OCI-LY7 (cell line): Measurements from ENCODE around the gene HSD11B1L. TPM values are rescaled to one million over a fixed set of nuclear protein-coding genes. Genes with fewer than 3 reads are reported as not detected.

Experiments
- BruUV-seq: library from RNA; stranded (reverse); fragments of 400-500 nt; replicated peaks from 2 replicates; lab custom pipeline; 2021; lab: Mats Ljungman, UMichigan
- CTCF ChIA-PET: fragments of 300-600 bp; sonication (Branson Sonifier 250); formaldehyde crosslinking; loops from one replicate; lab custom pipeline; 2022; ENCODE audit warnings: antibody characterized with exemption; ENCODE audit not compliant: unreplicated experiment; lab: Charles Lee
- POLR2A ChIA-PET: fragments of 300-600 bp; sonication (Branson Sonifier 250); formaldehyde crosslinking; loops from one replicate; lab custom pipeline; 2022; ENCODE audit warnings: antibody characterized with exemption; lab: Charles Lee
- DNase-seq: peaks from one replicate; pipeline ENCODE4 v3.0.0-alpha.2; 2015; ENCODE audit warnings: low spot score
- H2AFZ ChIP-seq: fragments of 200-600 bp; sonication (generic), shearing (Covaris generic); 2 replicates; pipeline ENCODE4 v1.6.1; 2014; ENCODE audit warnings: mild to moderate bottlenecking, antibody characterized with exemption, low read length, moderate library complexity
- H3K27ac ChIP-seq: fragments of 200-600 bp; sonication (generic); 2 replicates; pipeline ENCODE4 v1.5.1; 2014; ENCODE audit warnings: mixed run types, low read depth, mild to moderate bottlenecking, moderate library complexity, low read length, inconsistent platforms; ENCODE audit not compliant: poor library complexity, severe bottlenecking
- H3K36me3 ChIP-seq: fragments of 200-600 bp; sonication (generic); 2 replicates; pipeline ENCODE4 v1.6.1; 2014; ENCODE audit warnings: mild to moderate bottlenecking, antibody characterized with exemption, low read length, moderate library complexity, mixed read lengths; ENCODE audit not compliant: insufficient read depth
- H3K4me1 ChIP-seq: fragments of 200-600 bp; sonication (generic); 2 replicates; pipeline ENCODE4 v1.5.1; 2014; ENCODE audit warnings: mild to moderate bottlenecking, low read length; ENCODE audit not compliant: insufficient read depth, poor library complexity, severe bottlenecking
- H3K4me2 ChIP-seq: fragments of 200-600 bp; sonication (generic); 2 replicates; pipeline ENCODE4 v1.6.1; 2014; ENCODE audit warnings: mild to moderate bottlenecking, low read length
- H3K4me3 ChIP-seq: fragments of 200-600 bp; sonication (generic); 2 replicates; pipeline ENCODE4 v1.5.1; 2014; ENCODE audit warnings: mild to moderate bottlenecking, low read depth, low read length; ENCODE audit not compliant: poor library complexity, severe bottlenecking
- H3K79me2 ChIP-seq: fragments of 200-600 bp; sonication (generic); 2 replicates; pipeline ENCODE4 v1.6.1; 2016; ENCODE audit warnings: low read depth, mild to moderate bottlenecking, low read length, moderate library complexity, mixed read lengths; ENCODE audit not compliant: insufficient read depth
- H3K9me2 ChIP-seq: fragments of 200-600 bp; sonication (generic); 2 replicates; pipeline ENCODE4 v1.6.1; 2016; ENCODE audit warnings: mild to moderate bottlenecking, low read length, mixed read lengths; ENCODE audit not compliant: insufficient read depth
- H3K9me3 ChIP-seq: fragments of 200-600 bp; sonication (generic); 2 replicates; pipeline ENCODE4 v1.6.1; 2014; ENCODE audit warnings: mild to moderate bottlenecking, mixed run types, low read length, mixed read lengths
- H4K20me1 ChIP-seq: fragments of 200-600 bp; sonication (generic); 2 replicates; pipeline ENCODE4 v1.6.1; 2014; ENCODE audit warnings: mild to moderate bottlenecking, antibody characterized with exemption, low read length, moderate library complexity, mixed read lengths; ENCODE audit not compliant: insufficient read depth
- CTCF ChIP-seq: fragments of 200-600 bp; sonication (generic); conservative IDR thresholded peaks from 2 replicates; pipeline ENCODE4 v1.5.1; 2014; ENCODE audit warnings: mild to moderate bottlenecking, antibody characterized with exemption, low read length, moderate library complexity, mixed read lengths
- EZH2phosphoT487 ChIP-seq: fragments of 200-600 bp; sonication (generic); IDR thresholded peaks from 2 replicates; pipeline ENCODE4 v1.6.1; 2018; ENCODE audit warnings: low read depth, borderline replicate concordance, mild to moderate bottlenecking, mixed run types, antibody characterized with exemption, low read length, moderate library complexity, mixed read lengths
- intact Hi-C: fragments of 100-400 bp; cut with micrococcal nuclease; formaldehyde crosslinking; loops from one replicate; pipeline ENCODE4 v1.10.0; 2022; ENCODE audit not compliant: unreplicated experiment
- total RNA-seq, 2 experiments: library from RNA; depleted of rRNA in 1 of 2; stranded (reverse); fragments of >200 nt in 1 of 2; shearing (Covaris generic) in 1 of 2; gene quantifications; 2 replicates each; pipeline ENCODE4 v1.2.3, GENCODE V29; 2014 to 2022

HSD11B1L gene
- total RNA-seq, 2 experiments from 2014 or later, result 4.6 to 4.9 TPM

GRCh38 chr19:5696196-5697021, 15.6 kb downstream of the HSD11B1L start:
- Histone ChIP-seq H4K20me1 (no peaks in the 10 kb centered on the region), H3K4me1 (peaks cover 13% of the 10 kb centered on the region), H3K9me2 (no peaks in the 10 kb centered on the region), H2AFZ (no peak overlapping the region), H3K36me3 (peaks cover 98% of the 10 kb centered on the region), H3K4me2 (no peak overlapping the region), H3K27ac (no peak overlapping the region), H3K9me3 (no peaks in the 10 kb centered on the region), H3K79me2 (peaks cover 23% of the 10 kb centered on the region), H3K4me3 (no peak overlapping the region)
- POLR2A ChIA-PET, result no interaction called here
- CTCF ChIA-PET, result no interaction called here
- intact Hi-C loops, result no loop called here
- no TSS peak for BruUV-seq
- no peak for DNase-seq
- TF ChIP-seq CTCF, result no peak
- no peak for TF ChIP-seq EZH2phosphoT487

GRCh38 chr19:5697022-5697889, 16.4 kb downstream of the HSD11B1L start:
- H3K27ac ChIP-seq, result no peak overlapping the region
- POLR2A ChIA-PET, result no interaction called here
- no peaks in the 10 kb centered on the region for H3K9me3 ChIP-seq
- CTCF ChIA-PET, result no interaction called here
- no peak for TF ChIP-seq CTCF
- H3K36me3 ChIP-seq, result peaks cover 96% of the 10 kb centered on the region
- H2AFZ ChIP-seq, result no peak overlapping the region
- H3K79me2 ChIP-seq, result peaks cover 15% of the 10 kb centered on the region; the same call in 1 of the 2 replicates
- no peaks in the 10 kb centered on the region for H4K20me1 ChIP-seq
- no TSS peak for BruUV-seq
- H3K4me3 ChIP-seq, result no peak overlapping the region
- peaks cover 11% of the 10 kb centered on the region for H3K4me1 ChIP-seq
- H3K4me2 ChIP-seq, result no peak overlapping the region
- H3K9me2 ChIP-seq, result no peaks in the 10 kb centered on the region
- intact Hi-C loops, result no loop called here
- DNase-seq, result no peak
